ENCODE measurements around the gene OMD.

The OMD gene

GRCh38 chr9:92402360-92402759 is 21.9 kb downstream of the OMD start:
- Histone ChIP-seq H3K27me3 (replicated peaks; ENCODE audit: control insufficient read depth, insufficient read depth, low read length, poor library complexity, severe bottlenecking) (no peaks in the 10 kb centered on the region), H3K4me3 (ENCODE audit: insufficient read depth, low read depth, low read length, poor library complexity, severe bottlenecking) (no peak overlapping the region)
- no peak for DNase-seq

DNA sequence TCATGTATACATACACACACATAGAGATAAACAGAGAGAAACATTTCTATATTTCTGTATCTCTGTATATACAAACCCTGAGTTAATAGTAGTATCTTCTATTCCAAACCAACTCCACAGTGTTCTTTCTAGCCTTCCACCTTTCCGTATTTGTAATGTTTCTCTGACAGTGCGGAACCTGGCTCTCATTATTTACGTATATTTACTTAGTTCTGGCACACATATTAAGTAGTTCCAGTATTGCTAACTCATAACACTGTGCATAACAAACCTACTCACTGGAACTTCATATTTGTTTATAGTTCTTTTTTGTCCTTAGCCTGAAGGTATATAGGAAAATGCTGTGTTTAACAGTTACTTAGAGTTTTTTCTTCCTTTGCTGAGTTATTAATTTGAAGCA is 26.4 kb downstream of the OMD start:
- no peaks in the 10 kb centered on the region for H3K36me3 ChIP-seq (ENCODE audit: control insufficient read depth, insufficient read depth, low read length)

More at GRCh38 chr9:92402360-92402759, 21.9 kb downstream of the OMD start:
- Histone ChIP-seq H3K27ac (ENCODE audit: insufficient read depth, low read length, poor library complexity, severe bottlenecking) (no peak overlapping the region), H3K9me3 (ENCODE audit: control insufficient read depth, low read length) (no peaks in the 10 kb centered on the region), H3K4me1 (ENCODE audit: control insufficient read depth, insufficient read depth, low read length, poor library complexity, severe bottlenecking) (no peaks in the 10 kb centered on the region), H3K36me3 (ENCODE audit: control insufficient read depth, insufficient read depth, low read length) (no peaks in the 10 kb centered on the region)

DNA sequence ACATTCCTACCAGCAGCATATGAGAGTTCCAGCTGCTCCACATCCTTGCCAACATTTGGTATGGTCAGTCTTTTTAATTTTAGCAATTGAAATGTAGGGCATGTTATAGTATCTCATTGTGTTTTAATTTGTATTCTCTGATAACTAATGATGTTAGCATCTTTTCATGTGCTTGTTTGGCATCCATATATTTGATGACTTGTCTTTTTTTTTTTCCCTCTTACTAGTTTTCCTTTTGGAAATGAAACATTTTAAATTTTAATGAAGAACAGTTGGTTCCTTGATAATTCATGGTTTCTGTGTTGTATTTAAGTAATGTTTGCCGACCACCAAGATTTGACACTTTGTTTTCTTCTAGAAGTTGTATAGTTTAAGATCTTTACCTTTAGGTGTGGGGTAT is 28.7 kb downstream of the OMD start:
- no peaks in the 10 kb centered on the region for H3K27me3 ChIP-seq (replicated peaks; ENCODE audit: control insufficient read depth, insufficient read depth, low read length, poor library complexity, severe bottlenecking)
- H3K4me1 ChIP-seq (ENCODE audit: control insufficient read depth, insufficient read depth, low read length, poor library complexity, severe bottlenecking): no peaks in the 10 kb centered on the region
- H3K36me3 ChIP-seq (ENCODE audit: control insufficient read depth, insufficient read depth, low read length): no peaks in the 10 kb centered on the region
- H3K9me3 ChIP-seq (ENCODE audit: control insufficient read depth, low read length): no peaks in the 10 kb centered on the region
- no peak overlapping the region for H3K27ac ChIP-seq (ENCODE audit: insufficient read depth, low read length, poor library complexity, severe bottlenecking)
- no peak overlapping the region for H3K4me3 ChIP-seq (ENCODE audit: insufficient read depth, low read depth, low read length, poor library complexity, severe bottlenecking)
- DNase-seq: no peak

More for the DNA sequence above, 26.4 kb downstream of the OMD start:
- DNase-seq: no peak
- Histone ChIP-seq H3K4me1 (ENCODE audit: control insufficient read depth, insufficient read depth, low read length, poor library complexity, severe bottlenecking) (no peaks in the 10 kb centered on the region), H3K27ac (ENCODE audit: insufficient read depth, low read length, poor library complexity, severe bottlenecking) (no peak overlapping the region), H3K27me3 (replicated peaks; ENCODE audit: control insufficient read depth, insufficient read depth, low read length, poor library complexity, severe bottlenecking) (no peaks in the 10 kb centered on the region), H3K4me3 (ENCODE audit: insufficient read depth, low read depth, low read length, poor library complexity, severe bottlenecking) (no peak overlapping the region), H3K9me3 (ENCODE audit: control insufficient read depth, low read length) (no peaks in the 10 kb centered on the region)

- Histone ChIP-seq H3K4me1 (ENCODE audit: control insufficient read depth, insufficient read depth, low read length, poor library complexity, severe bottlenecking) (no peaks in the 10 kb centered on the region), H3K27ac (ENCODE audit: insufficient read depth, low read length, poor library complexity, severe bottlenecking) (no peak overlapping the region), H3K9me3 (ENCODE audit: control insufficient read depth, low read length) (no peaks in the 10 kb centered on the region), H3K4me3 (ENCODE audit: insufficient read depth, low read depth, low read length, poor library complexity, severe bottlenecking) (no peak overlapping the region), H3K27me3 (replicated peaks; ENCODE audit: control insufficient read depth, insufficient read depth, low read length, poor library complexity, severe bottlenecking) (no peaks in the 10 kb centered on the region), H3K36me3 (ENCODE audit: control insufficient read depth, insufficient read depth, low read length) (no peaks in the 10 kb centered on the region)
- no peak for DNase-seq
These were observed 30.6 kb downstream of the OMD start for GRCh38 chr9:92393686-92394085.

DNA sequence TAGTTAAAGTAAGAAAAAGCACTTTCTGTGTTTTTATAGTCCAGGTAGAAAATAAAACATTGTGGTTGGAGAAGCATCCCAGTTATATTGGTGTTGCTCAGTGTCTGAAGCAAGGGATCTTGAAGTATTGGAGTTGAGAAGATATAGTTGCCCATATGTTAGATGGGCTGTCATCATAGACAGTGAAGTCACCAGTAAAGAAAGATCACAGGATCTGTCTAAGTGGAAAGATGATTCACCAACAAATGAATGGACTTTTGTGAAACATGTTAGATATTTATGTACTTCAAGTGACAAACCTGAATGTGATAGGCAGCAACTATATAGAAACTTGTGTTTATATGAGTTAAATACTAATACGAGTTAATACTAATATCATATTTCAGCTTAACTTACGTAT is 31.6 kb downstream of the OMD start:
- Histone ChIP-seq H3K27me3 (replicated peaks; ENCODE audit: control insufficient read depth, insufficient read depth, low read length, poor library complexity, severe bottlenecking) (no peaks in the 10 kb centered on the region), H3K9me3 (ENCODE audit: control insufficient read depth, low read length) (no peaks in the 10 kb centered on the region), H3K4me3 (ENCODE audit: insufficient read depth, low read depth, low read length, poor library complexity, severe bottlenecking) (no peak overlapping the region), H3K27ac (ENCODE audit: insufficient read depth, low read length, poor library complexity, severe bottlenecking) (no peak overlapping the region), H3K36me3 (ENCODE audit: control insufficient read depth, insufficient read depth, low read length) (no peaks in the 10 kb centered on the region), H3K4me1 (ENCODE audit: control insufficient read depth, insufficient read depth, low read length, poor library complexity, severe bottlenecking) (no peaks in the 10 kb centered on the region)
- no peak for DNase-seq

DNA sequence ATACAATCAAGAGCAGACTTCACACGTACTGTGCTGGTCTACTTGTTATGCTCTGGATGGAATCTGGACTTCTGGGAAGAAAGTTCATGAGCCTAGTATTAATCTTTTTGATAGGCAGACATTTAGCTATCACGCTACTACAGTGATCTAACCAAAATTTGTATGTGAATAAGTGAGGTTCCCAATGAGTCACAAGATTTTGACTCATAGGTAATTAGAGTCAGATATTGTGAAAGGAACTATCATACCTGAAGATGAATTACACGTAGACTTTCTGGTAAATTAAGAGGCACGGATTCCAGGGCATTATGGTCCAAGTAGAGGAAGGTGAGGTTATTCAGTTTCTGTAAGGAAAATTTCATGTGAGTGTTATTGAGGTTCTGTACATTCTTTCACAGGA is 38.3 kb downstream of the OMD start:
- Histone ChIP-seq H3K27me3 (replicated peaks; ENCODE audit: control insufficient read depth, insufficient read depth, low read length, poor library complexity, severe bottlenecking) (no peaks in the 10 kb centered on the region), H3K4me1 (ENCODE audit: control insufficient read depth, insufficient read depth, low read length, poor library complexity, severe bottlenecking) (no peaks in the 10 kb centered on the region), H3K27ac (ENCODE audit: insufficient read depth, low read length, poor library complexity, severe bottlenecking) (no peak overlapping the region), H3K4me3 (ENCODE audit: insufficient read depth, low read depth, low read length, poor library complexity, severe bottlenecking) (no peak overlapping the region), H3K9me3 (ENCODE audit: control insufficient read depth, low read length) (no peaks in the 10 kb centered on the region), H3K36me3 (ENCODE audit: control insufficient read depth, insufficient read depth, low read length) (no peaks in the 10 kb centered on the region)
- no peak for DNase-seq

DNA sequence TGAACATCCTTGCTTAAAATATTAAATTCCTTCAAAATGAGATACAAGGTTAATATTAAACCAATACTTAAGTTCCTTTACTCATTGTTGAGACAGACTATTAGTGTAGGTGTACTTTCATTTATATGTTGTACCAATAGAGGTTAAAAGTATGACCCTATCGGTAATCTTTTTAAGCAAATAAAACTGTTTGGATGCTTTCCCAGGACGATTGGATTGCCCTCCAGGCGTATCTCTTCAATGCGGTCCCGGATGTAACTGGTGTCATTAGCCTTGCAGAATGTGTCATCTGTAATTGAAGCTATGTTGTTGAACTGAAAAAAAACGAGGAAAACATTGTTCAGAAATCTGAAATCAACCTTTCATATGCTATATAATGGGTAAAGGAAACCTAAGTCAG is 38.8 kb downstream of the OMD start:
- H3K4me1 ChIP-seq (ENCODE audit: control insufficient read depth, insufficient read depth, low read length, poor library complexity, severe bottlenecking): no peaks in the 10 kb centered on the region
- H3K4me3 ChIP-seq (ENCODE audit: insufficient read depth, low read depth, low read length, poor library complexity, severe bottlenecking): no peak overlapping the region
- no peaks in the 10 kb centered on the region for H3K27me3 ChIP-seq (replicated peaks; ENCODE audit: control insufficient read depth, insufficient read depth, low read length, poor library complexity, severe bottlenecking)
- H3K36me3 ChIP-seq (ENCODE audit: control insufficient read depth, insufficient read depth, low read length): no peaks in the 10 kb centered on the region
- H3K9me3 ChIP-seq (ENCODE audit: control insufficient read depth, low read length): no peaks in the 10 kb centered on the region
- no peak overlapping the region for H3K27ac ChIP-seq (ENCODE audit: insufficient read depth, low read length, poor library complexity, severe bottlenecking)
- no peak for DNase-seq

DNA sequence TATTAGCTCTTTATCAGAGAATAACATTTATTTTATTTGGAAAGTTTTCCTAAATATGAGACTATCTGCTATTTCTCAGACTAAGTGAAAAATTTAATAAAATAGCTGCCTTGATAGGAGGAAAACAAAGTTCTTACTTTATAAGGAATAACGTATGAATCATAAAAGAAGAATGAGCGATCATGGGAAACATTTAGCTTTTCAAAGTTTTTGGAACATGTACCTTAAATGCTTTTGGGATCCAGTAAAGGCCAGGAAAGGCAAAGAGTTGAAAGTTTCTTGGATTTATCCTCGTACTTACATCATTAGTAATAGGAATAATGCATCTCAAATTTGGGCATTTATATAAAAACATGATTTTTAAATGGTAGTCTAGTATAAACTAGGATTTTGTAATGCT is 39.3 kb downstream of the OMD start:
- no peaks in the 10 kb centered on the region for H3K4me1 ChIP-seq (ENCODE audit: control insufficient read depth, insufficient read depth, low read length, poor library complexity, severe bottlenecking)
- DNase-seq: no peak
- no peaks in the 10 kb centered on the region for H3K27me3 ChIP-seq (replicated peaks; ENCODE audit: control insufficient read depth, insufficient read depth, low read length, poor library complexity, severe bottlenecking)
- no peak overlapping the region for H3K27ac ChIP-seq (ENCODE audit: insufficient read depth, low read length, poor library complexity, severe bottlenecking)
- H3K36me3 ChIP-seq (ENCODE audit: control insufficient read depth, insufficient read depth, low read length): no peaks in the 10 kb centered on the region
- H3K9me3 ChIP-seq (ENCODE audit: control insufficient read depth, low read length): no peaks in the 10 kb centered on the region
- no peak overlapping the region for H3K4me3 ChIP-seq (ENCODE audit: insufficient read depth, low read depth, low read length, poor library complexity, severe bottlenecking)

- Histone ChIP-seq H3K36me3 (ENCODE audit: control insufficient read depth, insufficient read depth, low read length) (no peaks in the 10 kb centered on the region), H3K27ac (ENCODE audit: insufficient read depth, low read length, poor library complexity, severe bottlenecking) (no peak overlapping the region), H3K9me3 (ENCODE audit: control insufficient read depth, low read length) (no peaks in the 10 kb centered on the region), H3K4me1 (ENCODE audit: control insufficient read depth, insufficient read depth, low read length, poor library complexity, severe bottlenecking) (no peaks in the 10 kb centered on the region), H3K27me3 (replicated peaks; ENCODE audit: control insufficient read depth, insufficient read depth, low read length, poor library complexity, severe bottlenecking) (no peaks in the 10 kb centered on the region), H3K4me3 (ENCODE audit: insufficient read depth, low read depth, low read length, poor library complexity, severe bottlenecking) (no peak overlapping the region)
- DNase-seq: no peak
These were observed 39.9 kb downstream of the OMD start for GRCh38 chr9:92384375-92384774.

DNA sequence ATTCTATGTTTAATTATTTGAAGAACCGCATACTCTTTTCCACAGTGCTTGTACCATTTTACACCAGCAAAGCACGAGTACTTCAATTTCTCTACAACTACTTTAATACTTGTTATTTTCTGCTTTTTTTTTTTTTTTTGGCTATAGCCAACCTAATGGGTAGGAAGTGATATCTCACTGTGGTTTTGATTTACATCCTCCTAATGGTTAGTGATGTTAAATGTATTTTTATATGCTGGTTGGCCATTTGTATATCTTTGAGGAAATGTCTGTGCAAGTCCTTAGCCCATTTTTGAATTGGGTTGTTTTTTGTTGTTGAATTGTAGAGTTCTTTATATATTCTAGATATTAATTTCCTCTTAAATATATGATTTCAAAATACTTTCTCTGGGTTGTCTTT is 42.5 kb downstream of the OMD start:
- no peaks in the 10 kb centered on the region for H3K4me1 ChIP-seq (ENCODE audit: control insufficient read depth, insufficient read depth, low read length, poor library complexity, severe bottlenecking)
- H3K4me3 ChIP-seq (ENCODE audit: insufficient read depth, low read depth, low read length, poor library complexity, severe bottlenecking): no peak overlapping the region
- no peak for DNase-seq
- no peaks in the 10 kb centered on the region for H3K27me3 ChIP-seq (replicated peaks; ENCODE audit: control insufficient read depth, insufficient read depth, low read length, poor library complexity, severe bottlenecking)
- no peaks in the 10 kb centered on the region for H3K36me3 ChIP-seq (ENCODE audit: control insufficient read depth, insufficient read depth, low read length)
- H3K27ac ChIP-seq (ENCODE audit: insufficient read depth, low read length, poor library complexity, severe bottlenecking): no peak overlapping the region
- no peaks in the 10 kb centered on the region for H3K9me3 ChIP-seq (ENCODE audit: control insufficient read depth, low read length)

GRCh38 chr9:92380603-92381002 is 43.7 kb downstream of the OMD start:
- H3K27me3 ChIP-seq (replicated peaks; ENCODE audit: control insufficient read depth, insufficient read depth, low read length, poor library complexity, severe bottlenecking): no peaks in the 10 kb centered on the region
- no peak overlapping the region for H3K4me3 ChIP-seq (ENCODE audit: insufficient read depth, low read depth, low read length, poor library complexity, severe bottlenecking)
- H3K4me1 ChIP-seq (ENCODE audit: control insufficient read depth, insufficient read depth, low read length, poor library complexity, severe bottlenecking): no peaks in the 10 kb centered on the region
- H3K9me3 ChIP-seq (ENCODE audit: control insufficient read depth, low read length): no peaks in the 10 kb centered on the region
- H3K27ac ChIP-seq (ENCODE audit: insufficient read depth, low read length, poor library complexity, severe bottlenecking): no peak overlapping the region
- no peaks in the 10 kb centered on the region for H3K36me3 ChIP-seq (ENCODE audit: control insufficient read depth, insufficient read depth, low read length)
- DNase-seq: no peak
